ENCODE results near the gene BCL3. TPM values are rescaled to one million over a fixed set of nuclear protein-coding genes. Genes with fewer than 3 reads are reported as not detected.

BCL3 gene
- total and polyA plus RNA-seq, 2 of the 13 experiments (the other 11 are each of a cell fraction or from before 2014, with no cell fraction given), result 2.3 to 4.0 TPM

- Histone ChIP-seq H3K9ac (ENCODE audit: insufficient read depth, low read depth, low read length) (no peak overlapping the region), H3K27ac (ENCODE audit: extremely low read length, insufficient read depth, low read length) (no peak overlapping the region), H2AFZ (ENCODE audit: low read length) (no peak overlapping the region), H3K4me2 (ENCODE audit: low read depth, low read length) (no peak overlapping the region), H3K9me3 (ENCODE audit: low read length) (no peaks in the 10 kb centered on the region), H3K4me3 (replicated peaks in 1 of 3; ENCODE audit: insufficient read depth in 1 of 3, low read depth in 2 of 3, low read length in 3 of 3) (no peak overlapping the region), H3K79me2 (ENCODE audit: insufficient read depth, low read length) (no peaks in the 10 kb centered on the region), H4K20me1 (ENCODE audit: insufficient read depth, low read length) (no peaks in the 10 kb centered on the region), H3K4me1 (ENCODE audit: insufficient read depth, low read length) (peaks cover 31% of the 10 kb centered on the region), H3K36me3 (replicated peaks in 1 of 2; ENCODE audit: control insufficient read depth in 1 of 2, insufficient read depth in 2 of 2, low read length in 2 of 2) (no peaks in the 10 kb centered on the region), H3K27me3 (ENCODE audit: control insufficient read depth in 1 of 2, insufficient read depth in 2 of 2, low read length in 2 of 2) (no peaks in the 10 kb centered on the region)
- POLR2A ChIA-PET, result interaction anchor here (1.3 kb wide), 1 partner anchor 17 kb away, joined by 3 read pairs; no protein-coding TSS in a partner anchor
- ATAC-seq (no peak), DNase-seq (ENCODE audit: low spot score) (no peak), FAIRE-seq (no peak)
- intact Hi-C loops (cut with micrococcal nuclease; ENCODE audit: unreplicated experiment) (no loop called here), in situ Hi-C loops (cut with HindIII; ENCODE audit: extremely low pct_ligation_motif_present, low pct_unique_long_range_greater_than_20kb) (loop anchor here (10.0 kb wide), 1 partner anchor 55 kb away; the partner anchor contains the start of gene NECTIN2)
- CTCF ChIA-PET (ENCODE audit: low intra/inter-chr PET ratio, low total read pairs), result no interaction called here
- TF ChIP-seq RFX3 (CRISPR knock-in tag; IDR thresholded peaks at IDR 0.05), result no peak
- peak; percentile 95 for TF ChIP-seq ZNF768 (CRISPR knock-in tag; IDR thresholded peaks at IDR 0.05)
- BruUV-seq (replicated peaks), result no TSS peak
- 87% methylated on average over 9 of the region's 13 CpGs for WGBS (ENCODE audit: low lambda C conversion rate)
These were observed 41.5 kb downstream of the BCL3 start for GRCh38 chr19:44789943-44790483.

DNA sequence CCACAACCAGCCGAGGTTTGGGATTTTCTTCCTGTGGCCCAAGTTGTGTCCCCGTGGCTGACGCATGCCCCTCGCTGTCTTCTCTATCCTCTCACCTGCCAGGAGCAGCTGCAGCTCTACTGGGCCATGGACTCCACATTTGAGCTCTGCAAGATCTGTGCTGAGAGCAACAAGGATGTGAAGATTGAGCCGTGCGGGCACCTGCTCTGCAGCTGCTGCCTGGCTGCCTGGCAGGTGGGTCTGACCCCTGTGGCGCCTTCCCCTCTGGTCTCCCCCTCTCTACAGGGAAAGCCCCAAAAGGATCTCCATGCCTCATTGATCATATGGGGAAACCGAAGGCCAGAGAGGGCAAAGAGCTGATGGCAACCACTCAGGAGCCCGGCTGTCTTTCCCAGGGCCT lies 43.8 kb downstream of the BCL3 start:
- FAIRE-seq (no peak), DNase-seq (ENCODE audit: low spot score) (no peak), ATAC-seq (no peak)
- Histone ChIP-seq H3K27ac (ENCODE audit: extremely low read length, insufficient read depth, low read length) (peak overlapping the region; percentile 26), H3K27me3 (ENCODE audit: control insufficient read depth in 1 of 2, insufficient read depth in 2 of 2, low read length in 2 of 2) (no peaks in the 10 kb centered on the region), H3K9me3 (ENCODE audit: low read length) (no peaks in the 10 kb centered on the region), H4K20me1 (ENCODE audit: insufficient read depth, low read length) (no peaks in the 10 kb centered on the region), H3K4me2 (ENCODE audit: low read depth, low read length) (no peak overlapping the region), H3K9ac (ENCODE audit: insufficient read depth, low read depth, low read length) (no peak overlapping the region), H3K36me3 (replicated peaks in 1 of 2; ENCODE audit: control insufficient read depth in 1 of 2, insufficient read depth in 2 of 2, low read length in 2 of 2) (no peaks in the 10 kb centered on the region), H3K4me1 (ENCODE audit: insufficient read depth, low read length) (peaks cover 52% of the 10 kb centered on the region), H3K4me3 (replicated peaks in 1 of 3; ENCODE audit: insufficient read depth in 1 of 3, low read depth in 2 of 3, low read length in 3 of 3) (no peak overlapping the region), H3K79me2 (ENCODE audit: insufficient read depth, low read length) (no peaks in the 10 kb centered on the region), H2AFZ (ENCODE audit: low read length) (no peak overlapping the region)
- 92% methylated on average over 8 of the region's 9 CpGs for WGBS (ENCODE audit: low lambda C conversion rate)
- no TSS peak for BruUV-seq (replicated peaks)
- POLR2A ChIA-PET, result interaction anchor here (0.9 kb wide), 1 partner anchor 15 kb away, joined by 3 read pairs; no protein-coding TSS in a partner anchor
- in situ Hi-C loops (cut with HindIII; ENCODE audit: extremely low pct_ligation_motif_present, low pct_unique_long_range_greater_than_20kb) (loop anchor here (10.0 kb wide), 1 partner anchor 53 kb away; the partner anchor contains the start of gene NECTIN2), intact Hi-C loops (cut with micrococcal nuclease; ENCODE audit: unreplicated experiment) (no loop called here)
- CTCF ChIA-PET (ENCODE audit: low intra/inter-chr PET ratio, low total read pairs), result no interaction called here
- no peak for TF ChIP-seq PTBP1 (IDR thresholded peaks at IDR 0.05; ENCODE audit: low read depth, low read length, poor library complexity, severe bottlenecking)
- no peak for TF ChIP-seq MAFF (IDR thresholded peaks at IDR 0.05; ENCODE audit: low read depth, low read length)
- TF ChIP-seq ZNF616 (CRISPR knock-in tag; IDR thresholded peaks at IDR 0.05; ENCODE audit: low read depth), result no peak
- no peak for TF ChIP-seq SAP130 (CRISPR knock-in tag; IDR thresholded peaks at IDR 0.05; ENCODE audit: low read depth)
- TF ChIP-seq ZNF607 (CRISPR knock-in tag; IDR thresholded peaks at IDR 0.05; ENCODE audit: borderline replicate concordance), result no peak
- TF ChIP-seq PPARG (CRISPR knock-in tag; conservative IDR thresholded peaks at IDR 0.05), result no peak
- TF ChIP-seq ZNF644 (CRISPR knock-in tag; IDR thresholded peaks at IDR 0.05; ENCODE audit: low read depth), result no peak
- no peak for TF ChIP-seq BATF2 (CRISPR knock-in tag; IDR thresholded peaks at IDR 0.05)
- TF ChIP-seq AGO1 (IDR thresholded peaks at IDR 0.05; ENCODE audit: low read depth, low read length, poor library complexity, severe bottlenecking), result no peak
- no peak for TF ChIP-seq FOXO4 (CRISPR knock-in tag; conservative IDR thresholded peaks at IDR 0.05)
- TF ChIP-seq CREB3 (CRISPR knock-in tag; IDR thresholded peaks at IDR 0.05), result no peak
